HG03378 (cell line): Measurements from ENCODE around the gene CCM2.

ENCODE experiments used
- ATAC-seq: cut with Tn5 transposase; IDR thresholded peaks from one replicate; pipeline ENCODE4 v1.9.1; 2021; ENCODE audit warnings: mild to moderate bottlenecking, moderate library complexity; ENCODE audit not compliant: unreplicated experiment

Gene CCM2

DNA sequence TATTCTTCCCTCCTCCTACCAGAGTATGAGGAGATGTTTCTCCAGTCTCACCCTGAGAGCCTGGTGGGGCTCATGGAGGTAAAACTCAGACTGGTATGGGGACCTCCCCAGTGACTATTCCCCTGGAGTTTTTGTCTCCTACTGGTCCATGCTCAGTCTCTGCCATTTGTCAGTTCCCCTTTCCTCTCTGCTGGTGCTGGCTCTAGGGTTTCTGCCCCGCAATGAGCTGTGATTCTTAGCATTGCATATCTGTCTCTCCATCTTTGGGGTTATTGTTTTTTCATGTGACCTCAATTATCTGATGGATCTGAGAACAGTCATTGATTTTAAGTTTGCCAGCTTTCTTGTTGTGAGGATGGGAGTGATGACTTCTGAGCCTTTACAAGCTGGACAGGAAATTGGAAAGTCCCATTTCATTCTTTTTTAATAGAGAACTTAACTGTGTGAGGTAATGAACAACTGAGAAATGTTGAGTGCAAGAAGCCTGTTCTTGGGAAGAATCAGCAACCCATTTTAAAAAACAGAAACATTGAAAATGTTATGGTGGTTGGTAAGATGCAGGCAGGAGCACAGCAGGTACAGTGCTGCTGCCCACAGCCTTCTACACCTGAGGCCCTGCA, 61.9 kb downstream of the CCM2 start:
- ATAC-seq: no peak

DNA sequence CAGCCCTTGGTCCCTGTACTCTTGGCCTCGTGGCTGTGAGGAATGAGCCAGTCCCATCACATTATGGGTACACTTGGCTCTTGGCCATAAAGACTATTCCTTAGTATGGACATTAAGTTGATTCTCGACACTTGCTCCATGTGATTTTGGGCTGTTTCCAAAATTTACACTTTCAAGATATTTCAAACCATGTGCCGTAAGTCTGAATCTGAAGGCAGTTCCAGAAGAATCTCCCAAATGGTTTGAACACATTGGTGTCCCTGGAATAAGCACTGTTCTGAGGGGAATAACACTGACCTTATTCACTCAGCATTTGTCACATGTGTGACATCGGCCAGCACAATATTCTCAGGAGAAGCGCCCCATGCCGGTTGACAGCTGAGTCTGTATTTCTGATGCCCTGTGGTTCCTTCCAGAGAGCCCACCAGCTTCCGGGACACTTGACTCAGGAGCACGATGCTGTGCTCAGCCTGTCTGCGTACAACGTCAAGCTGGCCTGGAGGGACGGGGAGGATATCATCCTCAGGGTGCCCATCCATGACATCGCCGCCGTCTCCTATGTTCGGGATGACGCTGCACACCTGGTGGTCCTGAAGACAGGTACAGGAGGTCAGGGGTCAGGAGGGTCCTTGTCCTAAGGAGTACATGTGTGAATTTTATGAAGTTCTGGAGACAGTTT, 64.2 kb downstream of the CCM2 start:
- no peak for ATAC-seq

DNA sequence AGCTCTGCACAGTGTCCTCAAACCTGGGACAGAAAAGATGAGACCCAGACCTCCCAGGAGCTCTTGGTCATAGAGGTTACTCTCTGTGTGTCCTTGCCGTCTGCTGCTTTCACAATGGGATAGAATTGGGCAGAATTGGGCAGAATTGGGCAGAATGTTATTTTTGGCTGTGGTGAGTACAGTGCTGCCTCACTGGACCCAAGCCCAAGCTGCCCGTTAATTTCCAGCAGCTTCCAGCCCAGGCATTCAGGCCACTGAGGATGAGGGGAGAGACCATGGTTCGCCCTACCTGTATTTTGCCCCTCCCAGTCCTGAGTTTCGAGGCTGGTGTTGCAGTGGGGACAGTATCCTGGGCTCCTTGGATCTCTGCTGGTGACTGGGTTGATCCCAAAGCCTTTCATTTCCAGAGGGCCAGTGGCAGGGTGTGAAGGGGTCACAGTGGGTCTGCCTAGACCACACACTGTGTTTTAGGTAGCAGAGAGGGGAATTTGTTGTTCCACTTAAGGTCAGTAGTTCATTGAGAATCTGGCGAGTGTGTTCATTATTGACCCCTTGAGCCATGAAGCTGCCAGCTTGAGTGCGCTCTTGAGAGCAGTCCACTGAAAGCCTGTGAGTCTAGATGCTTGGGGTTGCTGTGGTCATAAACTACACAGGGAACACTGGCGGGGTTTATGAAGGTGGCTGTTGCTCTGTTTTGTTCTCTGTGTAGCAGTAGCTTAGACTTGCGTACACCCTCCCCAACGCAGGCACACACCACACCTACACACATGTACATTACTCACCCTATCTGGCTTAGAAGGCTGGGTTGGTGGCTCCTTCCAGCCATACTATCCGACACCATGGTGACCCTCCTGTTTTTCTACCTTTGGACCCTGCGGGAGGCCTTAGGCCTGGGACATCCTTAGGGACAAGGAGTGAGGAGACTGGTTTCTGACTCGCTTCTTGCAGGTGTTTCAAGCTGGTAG, 65.3 kb downstream of the CCM2 start:
- no peak for ATAC-seq

DNA sequence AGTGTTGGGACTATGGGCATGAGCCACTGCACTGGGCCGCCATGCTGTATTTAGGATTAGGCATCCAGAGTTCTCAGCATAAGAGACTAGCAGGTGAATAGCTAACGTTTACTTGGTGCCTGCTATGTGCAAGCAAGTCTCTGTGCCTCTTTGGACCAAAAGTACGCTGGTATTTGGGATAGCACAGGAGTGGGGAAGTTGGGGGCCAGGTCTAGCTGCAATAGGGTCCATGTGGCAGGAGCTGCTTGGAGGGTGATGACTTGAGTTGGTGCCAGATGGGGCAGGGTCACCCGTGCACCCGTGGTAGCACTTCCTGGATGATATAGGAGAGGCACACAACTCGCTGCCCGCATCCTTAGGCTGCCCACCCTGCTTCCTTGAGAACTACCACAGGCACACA, 66.4 kb downstream of the CCM2 start:
- no peak for ATAC-seq

DNA sequence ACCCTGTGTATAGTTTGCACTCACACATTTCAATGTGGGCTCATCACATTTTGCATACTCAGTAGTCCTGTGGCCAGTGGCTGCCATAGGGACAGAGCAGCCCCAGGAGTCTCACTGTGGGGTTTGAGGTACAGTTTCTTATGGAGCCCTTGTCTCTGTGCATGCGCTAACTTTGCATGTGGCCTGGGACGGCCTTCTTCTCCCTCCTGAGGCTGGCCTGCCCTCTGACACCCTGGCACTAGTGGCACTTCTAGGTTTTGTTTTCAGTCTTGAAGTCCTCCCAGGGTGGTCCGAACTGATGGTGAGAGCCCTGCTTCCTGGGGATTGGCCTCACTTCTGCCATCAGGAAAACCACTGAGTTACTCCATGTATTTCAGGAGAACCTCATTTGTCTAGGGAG, 67.6 kb downstream of the CCM2 start:
- no peak for ATAC-seq

DNA sequence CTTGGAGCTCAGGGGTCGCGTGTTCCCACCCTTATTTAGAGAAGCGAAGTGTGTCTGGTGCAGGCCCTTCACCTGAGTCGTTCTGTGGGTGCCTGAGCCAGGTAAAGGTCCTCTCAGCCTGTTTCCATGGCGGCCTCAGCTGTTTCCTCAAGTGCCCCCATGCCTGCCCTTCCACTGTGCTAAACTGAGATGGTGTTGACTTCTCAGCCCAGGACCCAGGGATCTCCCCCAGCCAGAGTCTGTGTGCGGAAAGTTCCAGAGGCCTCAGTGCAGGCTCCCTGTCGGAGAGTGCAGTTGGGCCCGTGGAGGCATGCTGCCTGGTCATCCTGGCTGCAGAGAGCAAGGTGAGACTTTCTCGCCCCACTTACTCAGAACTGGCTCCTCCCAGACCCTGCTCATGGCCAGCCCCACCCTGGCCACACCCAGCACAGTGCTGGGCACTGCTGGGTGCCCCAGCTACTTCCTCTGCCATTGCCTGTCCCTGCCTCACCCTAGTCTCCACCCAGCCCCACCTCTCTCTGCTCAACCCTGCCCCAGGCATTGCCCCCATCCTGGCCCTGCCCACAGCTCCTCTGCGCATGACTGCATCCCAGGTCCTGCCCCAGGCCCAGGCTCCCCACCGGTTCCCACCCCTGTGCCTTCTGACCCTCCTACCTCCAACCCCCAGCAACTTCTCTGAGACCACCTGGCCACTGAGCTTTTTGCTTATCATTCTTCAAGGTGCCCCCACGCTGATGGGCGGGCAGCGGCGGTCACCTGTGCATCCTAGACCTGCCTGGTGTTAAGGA, 68.4 kb downstream of the CCM2 start:
- ATAC-seq: no peak

DNA sequence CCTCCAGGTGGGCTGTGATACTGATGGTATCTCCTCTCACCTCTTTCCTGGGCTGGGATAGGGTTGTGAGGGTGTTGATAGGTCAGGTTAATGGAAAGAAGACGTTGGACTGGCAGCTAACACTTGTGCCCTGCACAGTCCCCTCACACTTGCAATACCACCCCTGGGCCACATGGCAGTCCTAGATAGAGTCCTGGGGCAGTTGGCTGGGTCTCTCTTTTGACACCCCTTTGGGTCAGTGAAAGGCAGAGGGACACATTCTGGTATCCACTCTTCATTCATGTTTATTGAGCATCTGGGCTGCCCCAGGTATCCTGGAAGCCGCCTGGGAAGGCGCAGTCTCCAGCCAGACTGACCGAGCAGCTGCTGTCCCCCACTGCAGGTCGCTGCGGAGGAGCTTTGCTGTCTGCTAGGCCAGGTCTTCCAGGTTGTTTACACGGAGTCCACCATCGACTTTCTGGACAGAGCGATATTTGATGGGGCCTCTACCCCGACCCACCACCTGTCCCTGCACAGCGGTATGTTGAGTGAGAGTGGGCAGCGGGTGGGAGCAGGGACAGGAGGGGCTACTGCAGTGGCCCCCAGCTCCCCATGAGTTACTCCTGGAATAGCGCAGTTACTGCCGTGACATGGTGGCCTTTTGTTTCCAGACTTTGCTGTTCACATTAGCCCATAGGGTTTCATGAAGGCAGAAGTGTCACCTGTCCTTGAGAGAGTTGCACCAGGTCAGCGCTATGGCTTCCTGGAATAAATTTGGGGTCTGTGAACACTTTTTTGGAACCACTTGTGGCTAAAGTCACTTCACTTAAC, 69.6 kb downstream of the CCM2 start:
- ATAC-seq: no peak

DNA sequence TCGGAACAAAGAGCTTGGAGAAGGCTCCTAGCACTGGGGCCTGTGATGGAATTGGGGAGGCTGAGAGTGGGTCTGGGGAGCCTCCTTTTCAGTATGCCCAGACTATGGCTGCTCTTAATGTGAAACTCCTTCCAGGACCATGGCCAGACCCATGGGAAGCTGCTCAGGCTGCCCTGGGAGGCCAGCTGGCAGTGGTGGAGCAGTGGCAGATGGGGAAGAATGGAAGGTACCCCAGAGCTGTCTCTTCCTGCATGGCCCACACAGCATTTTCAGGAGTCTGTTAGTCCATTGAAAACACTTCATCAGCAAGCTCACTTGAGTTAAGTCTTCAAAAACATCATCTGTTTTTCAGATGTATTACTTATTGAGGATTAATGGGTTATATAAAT, 70.2 kb downstream of the CCM2 start:
- ATAC-seq: no peak

DNA sequence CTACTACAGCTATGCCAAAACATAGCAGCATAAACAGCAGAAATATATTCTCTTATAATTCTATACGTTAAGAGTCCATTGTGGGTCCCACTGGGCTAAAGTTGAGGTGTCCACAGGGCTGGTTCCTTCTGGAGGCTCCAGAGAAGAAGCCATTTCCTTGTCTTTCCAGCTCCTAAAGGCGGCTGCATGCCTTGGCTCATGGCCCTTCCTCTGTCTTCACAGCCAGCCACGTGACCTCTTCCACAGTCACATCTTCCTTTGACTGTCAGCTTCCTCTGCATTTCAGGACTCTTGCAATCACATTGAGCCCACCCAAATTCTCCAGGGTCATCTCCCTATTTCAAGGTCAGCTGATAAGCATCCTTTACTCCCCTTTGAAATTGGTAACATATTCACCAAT, 71.5 kb downstream of the CCM2 start:
- no peak for ATAC-seq

DNA sequence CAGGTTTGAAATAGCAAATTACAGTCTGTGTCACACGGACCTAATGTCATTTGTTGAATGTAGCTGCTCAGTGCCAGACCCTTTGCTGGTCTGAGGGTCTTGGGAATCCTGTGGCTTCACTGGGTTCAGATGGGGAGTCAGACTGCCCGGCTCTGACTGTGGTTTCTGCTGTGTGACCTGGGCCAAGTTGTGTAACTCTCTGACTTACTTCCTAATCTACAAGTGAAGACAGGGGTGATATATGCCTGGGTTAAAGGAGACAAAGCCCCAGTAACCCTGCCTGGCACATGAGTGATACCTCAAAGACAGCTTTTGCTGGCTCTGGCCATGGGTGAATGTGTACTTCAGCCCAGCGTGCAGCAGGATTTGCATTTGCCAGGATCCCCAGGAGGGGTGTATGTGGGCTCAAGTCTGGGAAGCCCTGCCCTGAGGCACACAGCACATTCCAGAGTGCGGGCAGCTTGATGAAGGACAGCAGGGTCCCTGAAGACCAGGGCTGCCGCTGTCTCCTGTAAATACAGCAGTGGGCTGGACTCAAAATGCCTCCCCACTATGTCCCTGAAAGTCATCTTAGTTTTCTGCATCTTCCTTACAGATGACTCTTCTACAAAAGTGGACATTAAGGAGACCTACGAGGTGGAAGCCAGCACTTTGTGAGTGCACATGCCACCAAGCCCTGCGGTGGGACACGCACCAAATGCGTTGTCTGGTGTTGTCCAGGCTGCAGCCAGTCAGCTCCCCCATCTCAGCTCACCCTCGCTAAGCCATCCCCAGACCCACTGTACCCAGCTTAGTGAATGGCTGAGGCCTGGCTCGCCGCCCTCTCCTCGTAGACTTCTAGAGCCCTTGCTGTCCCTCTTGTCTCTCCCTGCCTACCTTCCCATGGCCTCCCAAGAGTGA, 72.4 kb downstream of the CCM2 start:
- no peak for ATAC-seq

DNA sequence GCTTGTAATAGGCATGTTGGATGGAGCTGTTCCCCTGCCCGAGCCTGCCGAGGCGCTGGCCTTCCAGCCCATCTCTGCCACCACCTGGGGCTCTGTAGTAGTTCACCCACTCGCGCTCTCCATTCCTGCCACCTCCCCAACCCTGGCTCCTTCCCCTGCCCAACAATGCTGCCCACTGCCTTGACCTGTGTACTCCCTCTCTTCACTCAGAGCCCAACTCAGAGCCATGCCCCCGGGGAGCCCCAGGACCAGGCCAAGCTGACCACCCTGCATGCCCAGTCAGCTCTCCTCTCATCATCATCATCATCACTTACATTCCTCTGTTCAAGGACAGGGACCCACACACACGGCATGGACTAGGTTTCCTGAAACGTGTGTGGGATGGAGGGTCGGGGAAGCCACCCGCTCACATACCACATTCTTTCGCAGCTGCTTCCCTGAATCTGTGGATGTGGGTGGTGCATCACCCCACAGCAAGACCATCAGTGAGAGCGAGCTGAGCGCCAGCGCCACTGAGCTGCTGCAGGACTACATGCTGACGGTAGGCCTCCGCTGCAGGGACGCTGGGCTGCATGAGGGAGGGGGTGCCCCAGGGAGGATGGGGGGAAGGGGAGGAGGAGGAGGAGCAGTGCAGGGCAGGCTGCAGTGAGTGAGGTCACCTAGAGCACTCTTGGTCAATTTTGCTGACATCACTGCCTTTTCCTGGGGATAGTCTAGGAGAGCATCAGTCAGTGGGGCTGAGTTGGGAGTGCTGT, 73.2 kb downstream of the CCM2 start:
- no peak for ATAC-seq

DNA sequence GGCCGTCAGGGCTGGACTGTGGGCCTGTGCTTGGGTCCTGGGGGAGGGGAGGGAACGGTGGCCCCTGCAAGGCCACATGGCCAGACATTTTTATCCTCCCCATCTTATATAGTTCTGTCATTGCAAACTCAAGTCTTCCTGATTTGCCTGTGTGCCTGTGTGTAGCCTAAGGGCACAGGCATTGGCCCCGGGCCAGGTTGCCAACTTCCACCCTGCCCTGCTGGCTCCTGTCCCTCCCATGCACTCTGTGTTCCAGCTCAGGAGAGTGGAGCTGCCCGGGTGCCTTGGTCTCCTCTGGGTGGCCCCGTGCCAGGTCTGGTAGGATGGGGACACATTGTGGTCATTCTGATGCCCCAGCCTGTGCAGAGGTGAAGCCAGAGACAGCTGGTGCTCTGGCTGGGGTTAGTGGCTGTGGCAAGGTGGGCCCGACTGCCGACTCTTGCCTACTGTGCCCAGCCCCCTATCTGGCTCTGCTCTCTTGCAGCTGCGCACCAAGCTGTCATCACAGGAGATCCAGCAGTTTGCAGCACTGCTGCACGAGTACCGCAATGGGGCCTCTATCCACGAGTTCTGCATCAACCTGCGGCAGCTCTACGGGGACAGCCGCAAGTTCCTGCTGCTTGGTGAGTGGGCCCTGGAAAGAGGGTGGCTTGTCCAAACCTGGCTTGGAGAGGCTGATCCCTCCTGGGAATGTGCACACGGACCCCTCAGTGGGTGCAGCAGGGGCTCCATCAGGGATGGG, 74.0 kb downstream of the CCM2 start:
- no peak for ATAC-seq

DNA sequence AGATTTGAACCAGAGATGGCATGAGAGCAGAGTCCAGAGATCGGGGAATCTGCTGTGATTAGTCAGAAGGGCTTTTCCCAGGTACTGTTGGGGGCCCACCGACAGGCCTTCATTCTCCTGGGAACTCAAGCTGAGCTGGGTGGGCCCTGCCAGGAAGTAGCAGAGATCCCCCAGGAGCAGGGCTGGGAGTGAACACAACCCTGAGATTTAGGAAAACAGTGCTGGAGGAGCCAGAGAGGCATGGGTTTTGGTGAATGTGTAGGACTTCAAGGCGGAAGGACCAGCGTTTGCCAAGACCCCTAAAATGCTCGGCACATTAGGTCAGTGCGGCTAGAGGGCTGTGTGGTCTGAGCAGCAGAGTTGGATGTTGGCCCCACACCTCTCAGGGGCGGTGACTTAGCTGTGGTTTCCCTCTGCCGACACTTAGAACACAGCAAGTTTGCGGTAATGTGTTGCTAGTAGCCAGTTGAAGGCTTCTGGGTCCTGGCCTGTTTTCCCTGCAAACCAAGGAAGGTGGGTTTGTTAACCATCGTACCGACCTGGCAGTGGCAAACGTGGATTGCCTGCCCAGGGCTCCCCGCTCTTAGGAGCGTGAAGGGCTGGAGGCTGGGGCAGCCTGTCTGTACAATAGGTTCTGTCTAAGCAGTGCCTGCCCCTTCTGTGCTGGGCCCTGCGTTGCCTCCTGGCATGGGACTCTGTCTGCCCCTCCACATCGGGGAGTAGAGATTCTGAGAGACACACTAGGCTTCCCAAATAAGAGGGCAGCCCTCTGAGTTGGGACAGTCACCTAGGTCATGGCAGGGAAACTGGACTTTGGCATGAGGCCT, 74.7 kb downstream of the CCM2 start:
- ATAC-seq: no peak

DNA sequence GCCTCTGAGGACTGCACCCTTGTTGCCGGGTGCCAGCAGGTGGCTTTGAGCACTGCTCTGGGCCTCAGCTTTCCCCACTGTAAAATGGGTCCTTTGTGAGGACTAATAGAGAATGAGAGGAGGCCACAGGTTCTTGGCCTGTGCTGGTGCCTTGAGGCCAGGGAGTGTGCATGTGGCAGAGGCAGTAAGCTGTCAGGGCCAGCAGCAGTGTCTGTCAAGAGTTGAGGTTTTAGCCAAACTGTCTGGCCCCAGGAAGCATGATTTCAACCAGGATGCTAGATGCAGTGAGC, 75.3 kb downstream of the CCM2 start:
- ATAC-seq: no peak

DNA sequence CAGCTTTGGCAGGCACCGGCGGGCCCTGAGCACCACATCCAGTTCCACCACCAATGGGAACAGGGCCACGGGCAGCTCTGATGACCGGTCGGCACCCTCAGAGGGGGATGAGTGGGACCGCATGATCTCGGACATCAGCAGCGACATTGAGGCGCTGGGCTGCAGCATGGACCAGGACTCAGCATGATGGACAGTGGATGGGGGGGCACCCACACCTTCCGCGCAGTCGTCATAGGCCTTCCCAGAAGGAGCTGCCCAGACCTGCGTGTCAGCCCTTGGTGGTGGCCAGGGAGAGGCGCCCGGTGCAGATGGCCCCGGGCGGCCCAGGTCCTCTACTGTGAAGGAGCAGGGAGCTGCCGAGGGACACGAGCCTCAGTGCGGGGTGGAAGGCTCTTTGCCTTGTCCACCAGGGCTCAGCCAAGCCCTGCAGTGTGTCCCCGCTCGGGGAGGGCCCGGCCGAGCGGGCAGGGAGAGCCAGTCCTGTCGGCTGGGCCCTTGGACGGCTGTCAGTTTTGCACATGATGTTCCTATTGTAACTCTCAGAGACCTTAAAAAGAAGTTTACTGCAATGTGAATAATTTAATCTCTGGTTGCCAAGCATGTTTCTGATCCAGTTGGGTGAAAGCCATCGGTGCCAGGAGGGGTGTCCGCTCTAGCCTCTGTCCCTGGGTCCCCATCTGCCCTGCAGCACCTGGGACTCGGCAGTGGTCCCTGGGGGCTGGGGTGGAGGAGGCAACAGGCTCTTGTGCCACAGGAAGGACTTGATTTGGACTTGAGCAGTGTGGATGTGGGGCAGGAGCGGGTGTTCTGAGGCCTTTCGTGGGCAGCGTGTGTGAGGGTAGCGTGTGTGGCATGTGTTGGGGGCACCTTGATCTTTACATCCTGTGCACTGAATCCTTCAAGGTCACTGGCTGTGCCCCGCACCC, 76.1 kb downstream of the CCM2 start:
- ATAC-seq: no peak

DNA sequence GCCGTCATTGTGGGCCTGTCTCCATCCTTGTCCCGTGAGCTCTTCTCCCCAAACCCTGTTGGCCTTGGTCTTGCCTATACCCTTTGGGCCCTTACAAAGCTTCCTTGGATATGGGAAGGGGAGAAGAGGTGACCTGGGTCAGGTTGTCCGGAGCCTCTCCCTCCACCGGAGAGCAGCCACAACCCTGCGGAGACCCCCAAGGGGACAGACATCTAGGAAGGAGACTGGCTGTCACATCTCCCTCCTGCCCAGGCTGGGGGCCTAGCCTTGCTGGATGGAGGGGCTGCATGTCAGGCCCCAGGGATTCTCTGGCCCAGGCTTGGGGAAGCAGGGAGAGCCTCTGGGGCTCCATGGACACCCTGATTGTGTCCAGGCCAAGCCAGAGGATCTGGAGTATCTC, 76.9 kb downstream of the CCM2 start:
- ATAC-seq: no peak
